Stimulated activated CD4-positive, alpha-beta T cell treated with anti-CD3 and anti-CD28 coated beads, TNF-alpha, amount 100 ng/mL, for 24 hours (primary cell): Measurements from ENCODE around the gene CD244.
"Not testable (repeated sequence)": the region's sequence is repeated elsewhere in the genome, so short reads cannot be mapped to it uniquely, and the experiment has no call there.

Experiments
- DNase-seq, 3 experiments: peaks; one replicate each; pipeline ENCODE4 v3.0.0-alpha.2; 2020; ENCODE audit warnings: low read depth in 3 of 3

The CD244 gene

GRCh38 chr1:160862203-160863060 is at the start of gene CD244:
Gene CD244, minus strand, starts transcription at chr1:160862887. Its CDS starts 210 bp downstream, at chr1:160862677.
- peak in 1 of 3 experiments; percentile 48 for DNase-seq

- no peak for DNase-seq
Measured at GRCh38 chr1:160911925-160912324, 49.2 kb upstream of the CD244 start.

DNA sequence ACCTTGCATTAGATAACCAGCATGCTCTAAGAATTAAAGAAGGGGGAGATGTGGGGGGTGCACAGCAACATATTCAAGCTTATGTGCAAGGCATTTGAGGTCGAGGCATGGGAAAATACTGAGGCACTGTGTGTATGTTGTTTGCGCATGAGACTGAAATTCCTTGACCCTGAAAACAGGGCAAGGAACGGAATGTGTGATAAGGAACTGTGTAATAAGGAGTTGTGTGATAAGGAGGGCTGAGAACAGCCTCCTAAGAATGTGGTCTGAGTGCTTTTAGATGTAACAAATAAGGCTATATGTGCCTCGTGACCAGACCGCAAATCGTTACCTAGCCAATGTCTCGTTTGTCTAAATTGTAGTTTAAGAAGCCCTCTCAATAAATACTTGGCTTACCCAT is 48.8 kb upstream of the CD244 start:
- no peak for DNase-seq

DNA sequence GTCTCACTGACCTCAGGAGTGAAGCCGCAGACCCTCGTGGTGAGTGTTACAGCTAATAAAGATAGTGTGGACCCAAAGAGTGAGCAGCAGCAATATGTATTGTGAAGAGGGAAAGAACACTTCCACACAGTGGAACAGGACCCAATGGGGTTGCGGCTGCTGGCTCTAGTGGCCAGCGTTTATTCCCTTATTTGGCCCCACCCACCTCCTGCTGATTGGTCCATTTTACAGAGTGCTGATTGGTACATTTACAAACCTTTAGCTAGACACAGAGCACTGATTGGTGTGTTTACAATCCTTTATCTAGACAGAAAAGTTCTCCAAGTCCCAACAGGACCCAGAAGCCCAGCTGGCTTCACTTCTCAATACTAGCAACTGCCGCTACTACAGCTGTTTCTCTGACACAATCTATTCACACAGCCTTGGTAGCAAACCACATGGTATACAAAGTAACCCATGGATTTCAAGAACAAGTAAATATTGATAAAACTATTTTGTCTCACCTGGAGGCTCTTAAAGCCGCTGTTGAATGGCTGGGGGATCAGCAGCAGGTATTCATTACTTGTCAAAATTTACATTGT is 47.6 kb upstream of the CD244 start:
- DNase-seq: no peak

GRCh38 chr1:160907976-160908375 is 45.3 kb upstream of the CD244 start:
- no peak for DNase-seq

DNA sequence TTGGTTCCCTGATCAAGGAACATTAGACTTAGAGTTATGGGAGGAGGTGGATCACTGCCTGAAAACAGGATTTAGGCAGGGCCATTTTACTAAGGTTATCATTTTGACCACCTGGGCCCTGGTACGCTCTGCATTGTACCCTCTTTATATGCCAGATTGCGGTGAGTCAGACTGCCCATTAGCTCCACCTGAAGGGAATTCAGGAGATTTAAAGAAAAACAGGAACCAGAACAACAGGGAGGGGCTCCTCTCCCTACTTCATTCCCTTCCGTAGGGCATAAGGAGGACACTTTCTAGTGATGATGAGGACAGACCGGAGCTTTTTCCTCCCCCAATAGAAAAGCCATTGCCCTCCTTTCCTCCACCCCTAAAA is 42.9 kb upstream of the CD244 start:
- DNase-seq: no peak

DNA sequence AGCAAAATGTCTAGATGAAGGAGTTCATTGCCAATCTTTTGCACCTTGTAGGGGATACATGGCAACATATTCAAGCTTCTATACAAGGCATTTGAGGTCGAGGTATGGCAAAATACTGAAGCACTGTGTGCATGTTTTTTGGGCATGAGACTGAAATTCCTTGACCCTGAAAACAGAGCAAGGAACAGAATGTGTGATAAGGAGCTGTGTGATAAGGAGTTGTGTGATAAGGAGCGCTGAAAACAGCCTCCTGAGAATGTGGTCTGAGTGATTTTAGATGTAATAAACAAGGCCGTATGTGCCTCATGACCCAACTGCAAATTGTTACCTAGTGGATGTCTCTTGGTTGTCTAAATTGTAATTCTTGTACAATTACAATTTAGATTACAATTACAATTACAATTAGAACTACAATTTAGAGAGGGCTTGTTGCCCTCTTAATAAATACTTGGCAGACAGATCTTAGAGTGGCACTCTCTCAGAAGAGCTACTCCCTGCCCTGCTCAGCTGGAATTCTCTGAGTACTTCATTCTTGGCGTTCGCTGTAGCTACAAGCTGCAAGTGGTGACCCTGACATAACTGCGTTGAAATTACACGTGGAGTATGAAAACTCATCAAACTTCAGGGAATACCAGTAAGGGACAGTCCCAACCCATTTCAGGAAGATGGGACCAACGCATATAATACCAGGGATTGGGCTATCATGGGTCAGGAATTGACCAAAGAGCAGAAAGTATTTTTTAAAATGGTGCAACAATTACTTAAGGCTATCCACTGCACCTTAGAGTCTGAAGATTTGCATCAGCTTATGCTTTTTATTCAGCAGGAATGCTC is 42.3 kb upstream of the CD244 start:
- DNase-seq: no peak

DNA sequence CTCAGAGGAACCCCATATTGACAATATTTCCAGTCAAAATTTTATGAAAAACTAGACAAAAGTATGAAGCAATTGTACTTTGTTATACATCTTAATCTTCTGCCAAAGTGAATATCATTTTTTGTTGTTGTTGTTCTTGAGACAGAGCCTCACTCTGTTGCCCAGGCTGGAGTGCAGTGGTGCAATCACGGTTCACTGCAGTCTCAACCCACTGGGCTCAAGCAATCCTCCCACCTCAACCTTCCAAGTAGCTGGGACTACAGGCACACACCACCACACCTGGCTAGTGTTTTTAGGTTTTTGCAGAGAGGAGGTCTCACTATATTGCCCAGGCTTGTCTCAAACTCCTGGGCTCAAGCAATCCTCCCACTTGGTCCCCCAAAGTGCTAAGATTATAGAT is 39.6 kb upstream of the CD244 start:
- not testable (repeated sequence) for DNase-seq

GRCh38 chr1:160901768-160902167 is 39.1 kb upstream of the CD244 start:
- no peak for DNase-seq

GRCh38 chr1:160900683-160901082 is 38.0 kb upstream of the CD244 start:
- not testable (repeated sequence) for DNase-seq

- DNase-seq: not testable (repeated sequence)
Measured at GRCh38 chr1:160894368-160895135, 31.9 kb upstream of the CD244 start.

GRCh38 chr1:160891474-160891873 is 28.8 kb upstream of the CD244 start:
- DNase-seq: no peak

GRCh38 chr1:160888926-160889325 is 26.2 kb upstream of the CD244 start:
- no peak for DNase-seq

- no peak for DNase-seq
Measured at GRCh38 chr1:160887071-160887470, 24.4 kb upstream of the CD244 start.

GRCh38 chr1:160885042-160885441 is 22.4 kb upstream of the CD244 start, which contains the start of gene ITLN1:
Gene ITLN1, minus strand, starts transcription at chr1:160885180. Its CDS starts 303 bp downstream, at chr1:160884877.
- no peak for DNase-seq

GRCh38 chr1:160884579-160884978 is 21.9 kb upstream of the CD244 start:
- no peak for DNase-seq

DNA sequence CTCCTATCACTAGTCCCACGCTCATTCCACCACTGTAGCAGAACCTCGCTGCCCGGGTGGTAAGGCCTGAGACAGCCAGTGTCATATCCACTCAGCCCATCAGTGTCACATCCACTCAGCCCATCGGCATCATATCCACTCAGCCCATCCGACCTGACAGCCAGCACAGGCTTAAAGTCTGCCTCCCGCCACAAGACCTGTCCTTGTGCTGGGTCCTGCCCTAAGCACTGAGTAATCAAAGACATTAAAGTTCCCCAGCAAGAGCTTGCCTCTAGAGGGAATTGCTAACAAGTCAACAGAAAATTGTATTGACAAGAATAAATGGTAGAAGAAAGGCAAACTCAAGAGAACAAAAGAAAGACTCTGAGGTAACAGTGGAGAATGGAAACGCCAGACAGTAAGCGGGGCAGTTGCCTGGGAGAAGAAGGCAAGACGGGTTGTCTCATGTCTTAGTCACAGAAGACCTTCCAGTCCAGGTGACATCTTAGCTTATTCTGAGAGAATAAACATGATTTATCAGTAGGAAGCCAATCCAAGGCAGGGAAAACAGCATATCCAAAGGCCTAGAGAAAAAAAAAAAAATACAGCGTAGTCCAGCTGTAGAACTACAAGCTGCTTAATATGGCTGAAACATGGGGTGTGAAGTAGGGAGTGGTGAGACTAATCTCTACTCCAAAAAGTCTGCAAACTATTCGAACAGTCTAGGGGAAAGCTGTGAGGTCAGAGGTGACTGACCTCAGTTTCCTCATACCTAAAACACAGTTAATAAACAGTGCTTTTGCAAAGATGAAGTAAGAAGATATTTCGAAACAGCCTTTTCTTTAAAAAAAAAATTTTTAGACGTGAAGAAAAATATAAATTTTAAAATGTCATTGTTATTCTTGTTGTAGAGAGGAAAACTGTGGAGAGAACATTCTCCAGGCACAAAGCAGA is 21.2 kb upstream of the CD244 start:
- no peak for DNase-seq

GRCh38 chr1:160882582-160882981 is 19.9 kb upstream of the CD244 start:
- DNase-seq: no peak

DNA sequence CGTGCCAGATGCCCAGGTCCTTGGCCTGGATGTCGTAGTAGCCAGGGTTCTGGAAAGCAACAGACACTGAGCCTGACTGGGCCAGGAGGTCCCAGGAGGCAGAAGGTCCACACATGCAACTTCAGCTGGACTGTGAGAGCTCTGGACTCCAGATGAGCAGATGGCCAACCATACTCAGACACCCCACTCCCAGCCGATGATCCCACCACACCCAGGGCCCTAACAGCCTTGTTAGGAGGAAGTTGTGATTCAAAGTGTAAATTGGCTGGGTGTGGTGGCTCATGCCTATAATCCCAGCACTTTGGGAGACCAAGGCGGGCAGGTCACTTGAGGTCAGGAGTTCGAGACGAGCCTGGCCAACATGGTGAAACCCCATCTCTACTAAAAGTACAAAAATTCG is 18.6 kb upstream of the CD244 start:
- DNase-seq: not testable (repeated sequence)

DNA sequence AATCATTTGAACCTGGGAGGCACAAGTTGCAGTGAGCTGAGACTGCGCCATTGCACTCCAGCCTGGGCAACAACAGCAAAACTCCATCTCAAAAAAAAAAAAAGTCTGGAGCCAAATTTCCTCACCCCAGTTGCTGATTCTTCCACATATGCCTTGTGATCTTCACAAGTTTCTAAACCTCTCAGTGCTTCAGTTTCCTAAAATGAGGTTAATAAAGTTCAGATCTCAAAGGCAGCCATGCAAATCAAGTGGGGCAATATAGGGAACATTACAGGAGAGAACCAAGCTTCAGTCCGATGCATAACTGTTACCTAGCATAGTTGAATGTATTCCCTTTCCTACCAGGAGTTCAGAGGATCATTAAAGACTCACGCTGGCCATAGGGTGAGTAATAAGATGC is 17.5 kb upstream of the CD244 start:
- DNase-seq: no peak
